Measurements from ENCODE around the gene STEAP3.

Gene STEAP3

GRCh38 chr2:119305497-119306195, 82.0 kb downstream of the STEAP3 start:
- DNase-seq = no peak

- no peak for DNase-seq
Observed at GRCh38 chr2:119306196-119306590, 82.6 kb downstream of the STEAP3 start.

GRCh38 chr2:119307419-119308140, 83.9 kb downstream of the STEAP3 start:
- no peak for DNase-seq

- no peak for DNase-seq
Observed at GRCh38 chr2:119308793-119309330, 85.2 kb downstream of the STEAP3 start.

- no peak for DNase-seq
Observed at GRCh38 chr2:119311371-119311770, 87.7 kb downstream of the STEAP3 start.

GRCh38 chr2:119311831-119312230, 88.2 kb downstream of the STEAP3 start:
- no peak for DNase-seq

Measured in NCI-H1048 (cell line).